Right ventricle myocardium inferior (tissue), 1 donor: Measurements from ENCODE around the gene RPGR. TPM values are rescaled to one million over a fixed set of nuclear protein-coding genes. Genes with fewer than 3 reads are reported as not detected.

Experiments
- ATAC-seq: fragments of 200-7000 bp; cut with Tn5 transposase; one replicate; pipeline ENCODE4 v1.9.1; 2020; ENCODE audit warnings: mild to moderate bottlenecking, moderate library complexity
- DNase-seq: peaks from one replicate; pipeline ENCODE4 v3.0.0; 2021; ENCODE audit errors: missing footprints
- intact Hi-C: fragments of 100-400 bp; cut with DNase I; formaldehyde crosslinking; loops from one replicate; pipeline ENCODE4 v1.11.0; 2022
- total RNA-seq: library from RNA; stranded (reverse); fragmentation: NEBNext Ultra II Directional; extraction: Animal tissue kit (Norgen Biotek cat#: 25700); gene quantifications from one replicate; pipeline ENCODE4 v1.2.1, GENCODE V29; 2021
- donor health status: DM: no; HTN: yes; CAD: no; lungs with severe emphysema.

Gene RPGR
- total RNA-seq, 1 donor from 2014 or later, result 3.8 TPM

GRCh38 chrX:38336538-38337240 lies 9.4 kb upstream of the RPGR start:
- ATAC-seq (no peak), DNase-seq (no peak)
- intact Hi-C loops, result loop anchor here (10.0 kb wide), 1 partner anchor 318 kb away; no protein-coding TSS in a partner anchor

DNA sequence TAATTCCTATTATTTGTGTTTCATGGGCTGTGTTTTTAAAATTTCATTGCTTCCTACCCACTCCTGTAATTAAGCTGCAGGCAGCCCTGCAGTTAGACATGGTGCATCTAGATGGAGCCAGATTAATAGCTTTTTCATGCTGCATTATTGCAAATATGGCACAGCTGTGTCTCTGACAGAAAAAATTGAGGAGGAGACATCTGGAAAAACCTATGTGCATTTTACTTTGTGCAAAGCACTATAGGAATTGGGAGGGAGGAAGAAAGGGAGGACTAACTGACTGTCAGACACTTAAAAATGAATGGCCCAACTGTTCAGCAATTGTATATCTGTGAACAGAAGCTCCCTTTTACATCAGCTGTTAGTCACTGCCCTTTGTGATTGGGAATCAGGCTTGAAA lies 8.1 kb upstream of the RPGR start:
- DNase-seq (no peak), ATAC-seq (no peak)
- intact Hi-C loops, result loop anchor here (10.0 kb wide), 1 partner anchor 319 kb away; no protein-coding TSS in a partner anchor

DNA sequence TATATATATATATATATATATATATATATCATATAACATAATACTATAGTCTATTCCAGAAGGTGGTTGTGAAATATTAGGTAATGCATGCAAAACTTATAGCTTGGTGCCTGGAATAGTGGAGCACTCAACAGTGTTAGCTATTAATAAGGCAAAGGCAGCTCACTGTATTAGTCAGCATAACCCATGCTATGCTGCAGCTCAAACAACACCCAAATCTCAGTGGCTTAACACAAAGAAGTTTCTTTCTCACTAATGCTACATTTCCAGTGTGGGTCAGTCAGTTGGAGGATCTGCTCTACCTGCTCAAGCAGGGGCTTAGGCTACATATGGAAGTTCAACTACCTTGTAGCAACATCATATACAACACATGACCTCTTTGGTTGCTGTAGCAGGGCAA lies 5.2 kb upstream of the RPGR start:
- DNase-seq (no peak), ATAC-seq (no peak)
- intact Hi-C loops, result loop anchor here (10.0 kb wide), 1 partner anchor 322 kb away; no protein-coding TSS in a partner anchor

DNA sequence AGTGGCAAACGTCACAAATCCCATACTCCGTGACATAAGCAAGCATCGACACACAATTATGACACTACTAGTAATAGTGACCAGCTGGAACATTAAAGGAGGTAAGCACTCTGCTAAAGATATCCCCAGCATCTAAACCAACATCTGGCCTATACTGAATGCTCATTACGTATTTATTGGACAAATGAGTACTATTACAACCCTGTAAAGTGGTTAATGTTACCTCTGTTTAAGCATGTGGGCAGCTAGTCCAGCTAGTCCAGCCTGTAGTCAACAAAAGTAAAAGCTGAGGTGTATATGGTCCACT lies 419 bp upstream of the RPGR start:
- intact Hi-C loops, result loop anchor here (1.0 to 5.0 kb wide), 3 partner anchors 107 to 401 kb away; partner anchors contain the start of gene SRPX
- no peak for ATAC-seq
- no peak for DNase-seq

DNA sequence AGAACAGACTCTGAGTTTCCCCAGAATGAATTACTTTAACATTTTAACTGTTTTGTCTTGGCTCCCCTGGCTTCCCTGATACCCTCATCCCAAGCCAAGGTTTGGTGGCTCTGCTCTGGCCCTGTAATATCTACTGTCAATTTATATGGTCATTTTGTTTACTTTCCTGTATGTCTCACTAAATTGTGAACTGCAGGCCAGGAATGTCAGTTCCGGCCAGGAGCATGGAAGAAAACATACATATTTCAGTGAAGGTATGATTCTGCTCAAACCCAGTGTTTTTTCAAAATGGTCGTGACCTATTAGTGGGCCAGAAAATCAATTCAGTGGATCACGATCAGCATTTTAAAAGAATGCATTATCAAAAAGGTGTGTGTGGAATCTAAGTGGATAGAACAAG lies 1.2 kb downstream of the RPGR start:
- intact Hi-C loops, result loop anchor here (2.0 to 5.0 kb wide), 2 partner anchors 134 to 399 kb away; no protein-coding TSS in a partner anchor
- ATAC-seq (no peak), DNase-seq (no peak)

DNA sequence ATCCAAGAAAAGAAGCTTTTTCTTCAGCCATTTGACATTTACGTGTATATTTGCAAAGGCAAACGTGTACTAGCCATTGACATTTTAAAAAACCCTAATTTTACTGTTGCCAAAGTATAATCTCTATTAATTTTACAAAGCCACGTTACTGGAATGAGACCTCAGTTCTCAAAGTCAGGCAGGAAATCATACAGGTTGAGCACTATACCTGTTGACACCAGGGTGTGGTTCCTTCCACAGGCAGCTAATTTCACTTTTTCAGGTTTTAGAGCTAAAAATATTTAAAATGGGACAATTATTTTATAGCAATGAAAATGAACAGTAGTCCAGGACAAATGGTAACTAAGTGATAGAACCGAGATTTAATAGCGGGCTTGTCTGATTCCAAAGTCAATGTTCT lies 6.5 kb downstream of the RPGR start:
- intact Hi-C loops, result no loop called here
- ATAC-seq (no peak), DNase-seq (no peak)

GRCh38 chrX:38318606-38319005 lies 8.7 kb downstream of the RPGR start:
- DNase-seq, result no peak
- no peak for ATAC-seq
- intact Hi-C loops, result no loop called here

GRCh38 chrX:38318196-38318595 lies 9.1 kb downstream of the RPGR start:
- intact Hi-C loops, result no loop called here
- no peak for ATAC-seq
- DNase-seq, result no peak

- intact Hi-C loops, result no loop called here
- DNase-seq, result no peak
- ATAC-seq, result no peak
Measured at GRCh38 chrX:38315186-38315585, 12.1 kb downstream of the RPGR start.

GRCh38 chrX:38313190-38313589 lies 14.1 kb downstream of the RPGR start:
- DNase-seq (no peak), ATAC-seq (no peak)
- intact Hi-C loops, result no loop called here

DNA sequence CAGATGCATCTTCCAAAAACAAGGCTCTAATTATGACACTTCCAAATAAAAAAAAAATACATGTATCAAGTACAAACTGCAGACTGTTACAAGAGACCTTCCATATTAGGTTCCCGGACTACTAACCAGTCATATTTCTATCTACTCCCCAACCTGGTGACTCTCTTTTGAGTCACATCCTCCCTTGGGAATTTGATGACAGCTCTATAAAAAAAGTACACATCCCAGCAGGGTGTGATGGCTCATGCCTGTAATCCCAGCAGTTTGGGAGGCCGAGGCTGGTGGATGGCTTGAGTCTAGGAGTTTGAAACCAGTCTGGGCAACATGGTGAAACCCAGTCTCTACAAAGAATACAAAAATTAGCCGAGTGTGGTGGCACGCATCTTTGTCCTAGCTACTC lies 14.9 kb downstream of the RPGR start:
- intact Hi-C loops, result no loop called here
- DNase-seq, result no peak
- ATAC-seq, result no peak

DNA sequence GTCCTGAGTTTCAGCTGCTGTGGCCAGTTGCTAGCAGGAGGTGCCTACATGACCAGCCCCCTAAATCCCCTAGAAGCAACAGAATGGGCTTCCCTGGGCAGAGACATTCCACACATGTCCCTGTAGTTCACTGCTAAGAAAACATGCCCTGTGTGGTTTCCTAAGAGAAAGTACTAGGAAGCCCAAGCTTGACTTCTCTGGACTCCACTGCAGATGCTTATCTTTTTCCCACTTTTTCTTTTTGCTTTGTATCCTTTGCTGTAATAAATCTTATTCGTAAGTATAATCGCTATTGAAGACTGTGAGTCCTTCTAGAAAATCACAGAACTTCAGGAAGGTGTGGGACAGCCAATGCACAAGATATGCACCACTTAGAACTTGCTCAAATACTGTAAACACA lies 15.6 kb downstream of the RPGR start:
- intact Hi-C loops, result no loop called here
- ATAC-seq (no peak), DNase-seq (no peak)

- ATAC-seq, result no peak
Measured at GRCh38 chrX:38305971-38306370, 21.3 kb downstream of the RPGR start.

GRCh38 chrX:38304010-38304409 lies 23.3 kb downstream of the RPGR start:
- intact Hi-C loops, result no loop called here
- DNase-seq (no peak), ATAC-seq (no peak)

More at GRCh38 chrX:38305971-38306370, 21.3 kb downstream of the RPGR start:
- intact Hi-C loops, result no loop called here
- no peak for DNase-seq

DNA sequence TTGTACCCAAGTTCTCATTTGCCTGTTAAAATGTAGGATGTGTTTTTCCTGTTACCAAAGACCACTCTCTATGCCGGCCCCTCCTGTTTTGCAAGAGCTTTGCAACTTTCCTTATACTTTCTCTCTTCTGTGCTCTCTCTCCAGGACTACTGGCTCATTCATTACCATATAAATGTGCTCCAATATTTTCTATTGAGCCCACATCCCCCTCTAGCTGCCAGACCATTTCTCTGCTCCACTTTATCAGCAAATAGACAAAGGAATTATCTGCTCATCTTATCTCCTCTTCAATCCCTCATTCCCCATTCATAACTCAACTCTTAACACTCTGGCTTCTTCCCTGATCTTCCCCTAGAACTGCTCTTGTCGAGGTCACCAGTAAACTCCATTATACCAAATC lies 33.6 kb downstream of the RPGR start:
- intact Hi-C loops, result no loop called here
- ATAC-seq, result no peak

GRCh38 chrX:38287674-38288073 lies 39.6 kb downstream of the RPGR start:
- no peak for ATAC-seq
- DNase-seq, result no peak
- intact Hi-C loops, result no loop called here

More for the DNA sequence above, 33.6 kb downstream of the RPGR start:
- DNase-seq, result no peak

- no peak for ATAC-seq
- intact Hi-C loops, result no loop called here
- DNase-seq, result no peak
Measured at GRCh38 chrX:38285649-38286048, 41.7 kb downstream of the RPGR start.

DNA sequence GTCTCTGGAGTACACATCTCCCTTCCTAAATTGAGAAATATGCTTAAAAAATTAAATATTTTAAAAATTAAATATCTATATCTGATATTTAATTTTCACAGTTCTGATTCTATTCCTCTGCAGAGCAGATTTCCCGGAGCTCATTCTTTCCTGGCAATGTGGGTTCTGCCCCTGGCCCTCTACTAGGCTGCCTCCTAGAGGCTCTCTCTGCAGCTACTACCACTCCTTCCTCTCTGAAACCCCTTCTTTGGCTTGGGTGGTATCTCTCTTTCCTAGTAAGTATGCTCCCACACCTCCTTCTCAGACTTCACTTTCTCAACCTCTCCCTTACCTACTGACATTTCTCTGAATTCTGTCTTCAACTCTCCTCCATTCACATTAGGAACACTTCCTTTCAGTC lies 45.3 kb downstream of the RPGR start:
- DNase-seq, result no peak
- ATAC-seq, result peak; percentile 57
- intact Hi-C loops, result loop anchor here (2.0 kb wide), 1 partner anchor 89 kb away; no protein-coding TSS in a partner anchor

GRCh38 chrX:38279188-38279587 lies 48.1 kb downstream of the RPGR start:
- no peak for DNase-seq
- no peak for ATAC-seq
- intact Hi-C loops, result no loop called here

GRCh38 chrX:38278682-38279081 lies 48.6 kb downstream of the RPGR start:
- intact Hi-C loops, result no loop called here
- DNase-seq (no peak), ATAC-seq (no peak)

DNA sequence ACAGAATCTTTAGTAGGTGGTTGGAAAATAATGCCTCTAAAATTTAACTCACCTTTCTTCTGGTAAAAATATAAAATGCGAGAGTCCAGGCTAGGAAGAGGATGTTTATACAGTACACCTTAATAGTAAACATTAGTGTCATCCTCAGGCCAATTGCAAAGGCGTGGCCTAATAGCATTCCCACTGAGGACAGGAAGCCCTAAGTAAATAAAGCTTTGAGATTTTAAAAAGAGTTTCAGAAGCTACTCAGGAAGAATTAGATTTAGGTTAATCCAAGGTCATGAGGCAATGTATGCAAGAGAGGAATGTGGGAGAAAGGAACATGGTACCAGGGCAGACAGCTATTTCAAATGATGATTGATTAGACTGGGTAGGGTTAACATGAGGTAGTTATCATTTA lies 49.5 kb downstream of the RPGR start:
- intact Hi-C loops, result no loop called here
- DNase-seq, result no peak
- no peak for ATAC-seq
